Stimulated activated CD8-positive, alpha-beta memory T cell treated with anti-CD3 and anti-CD28 coated beads, Interleukin-4, amount 100 ng/mL, for 4 hours (primary cell): ENCODE measurements around the gene NLGN1.
"Not testable (repeated sequence)": the region's sequence is repeated elsewhere in the genome, so short reads cannot be mapped to it uniquely, and the experiment has no call there.

Experiments used
- DNase-seq, 2 donors: peaks; one replicate each; pipeline ENCODE4 v3.0.0-alpha.2; 2020; ENCODE audit warnings: low read depth in 2 of 2, low spot score in 1 of 2

The NLGN1 gene

GRCh38 chr3:173552526-173552925 is 155.0 kb downstream of the NLGN1 start:
- no peak for DNase-seq

- DNase-seq, result no peak
Measured at GRCh38 chr3:173553635-173554280, 156.2 kb downstream of the NLGN1 start.

- DNase-seq, result no peak
Measured at GRCh38 chr3:173556546-173556945, 159.0 kb downstream of the NLGN1 start.

GRCh38 chr3:173567997-173568396 is 170.5 kb downstream of the NLGN1 start:
- DNase-seq, result no peak

- no peak for DNase-seq
Measured at GRCh38 chr3:173568623-173569022, 171.1 kb downstream of the NLGN1 start.

GRCh38 chr3:173583496-173583895 is 186.0 kb downstream of the NLGN1 start:
- DNase-seq, result no peak

- no peak for DNase-seq
Measured at GRCh38 chr3:173584093-173584837, 186.7 kb downstream of the NLGN1 start.

GRCh38 chr3:173584838-173585831 is 187.6 kb downstream of the NLGN1 start:
- DNase-seq, result no peak

GRCh38 chr3:173586166-173586565 is 188.6 kb downstream of the NLGN1 start:
- no peak for DNase-seq

GRCh38 chr3:173587055-173587454 is 189.5 kb downstream of the NLGN1 start:
- no peak for DNase-seq

- no peak for DNase-seq
Measured at GRCh38 chr3:173588556-173588955, 191.0 kb downstream of the NLGN1 start.

- DNase-seq, result no peak
Measured at GRCh38 chr3:173589116-173589515, 191.6 kb downstream of the NLGN1 start.

GRCh38 chr3:173591401-173591800 is 193.9 kb downstream of the NLGN1 start:
- DNase-seq, result no peak

GRCh38 chr3:173594881-173595280 is 197.3 kb downstream of the NLGN1 start:
- not testable (repeated sequence) for DNase-seq

GRCh38 chr3:173599673-173600072 is 202.1 kb downstream of the NLGN1 start:
- no peak for DNase-seq

GRCh38 chr3:173614522-173614921 is 217.0 kb downstream of the NLGN1 start:
- DNase-seq, result no peak

- DNase-seq, result no peak
Measured at GRCh38 chr3:173615661-173616060, 218.1 kb downstream of the NLGN1 start.

- DNase-seq, result no peak
Measured at GRCh38 chr3:173617490-173617889, 219.9 kb downstream of the NLGN1 start.

GRCh38 chr3:173618148-173618547 is 220.6 kb downstream of the NLGN1 start:
- no peak for DNase-seq

GRCh38 chr3:173618703-173619102 is 221.2 kb downstream of the NLGN1 start:
- no peak for DNase-seq

- no peak for DNase-seq
Measured at GRCh38 chr3:173622166-173622565, 224.6 kb downstream of the NLGN1 start.

- DNase-seq, result no peak
Measured at GRCh38 chr3:173624086-173624485, 226.5 kb downstream of the NLGN1 start.
